Measurements from ENCODE around the gene GRIK1.

The GRIK1 gene

GRCh38 chr21:29499229-29499628, 440.6 kb downstream of the GRIK1 start:
- DNase-seq (ENCODE audit: low read depth in 1 of 2, low spot score in 1 of 2) = no peak

GRCh38 chr21:29496337-29496736, 443.5 kb downstream of the GRIK1 start:
- DNase-seq (ENCODE audit: low read depth in 1 of 2, low spot score in 1 of 2) = no peak

GRCh38 chr21:29490016-29490415, 449.8 kb downstream of the GRIK1 start:
- no peak for DNase-seq (ENCODE audit: low read depth in 1 of 2, low spot score in 1 of 2)

GRCh38 chr21:29487154-29487553, 452.6 kb downstream of the GRIK1 start:
- DNase-seq (ENCODE audit: low read depth in 1 of 2, low spot score in 1 of 2) = no peak
